HEK293T (cell line): ENCODE data around the gene DENND4C.

Experiments used
- ARNT ChIP-seq: fragments of 450-650 bp; IDR thresholded peaks from 2 replicates; pipeline ENCODE4 v1.6.1; 2017; ENCODE audit warnings: mild to moderate bottlenecking
- CTBP1 ChIP-seq: fragments of 450-650 bp; IDR thresholded peaks from 2 replicates; pipeline ENCODE4 v1.6.1; 2016; ENCODE audit warnings: borderline replicate concordance
- FOXK2 ChIP-seq: fragments of 450-650 bp; IDR thresholded peaks from 2 replicates; pipeline ENCODE4 v1.6.1; 2016; ENCODE audit warnings: mild to moderate bottlenecking
- HDGF ChIP-seq: fragments of 450-650 bp; IDR thresholded peaks from 2 replicates; pipeline ENCODE4 v1.6.1; 2017; ENCODE audit warnings: antibody characterized with exemption, borderline replicate concordance
- SP1 ChIP-seq: fragments of 450-650 bp; IDR thresholded peaks from 2 replicates; pipeline ENCODE4 v1.6.1; 2017
- SUZ12 ChIP-seq: fragments of 450-650 bp; IDR thresholded peaks from 2 replicates; pipeline ENCODE4 v1.6.1; 2016; ENCODE audit warnings: mild to moderate bottlenecking
- ZNF384 ChIP-seq: fragments of 450-650 bp; IDR thresholded peaks from 2 replicates; pipeline ENCODE4 v1.6.1; 2016

GRCh38 chr9:19303216-19303615 lies 72.7 kb downstream of the DENND4C start:
- TF ChIP-seq FOXK2 (no peak), HDGF (no peak), ZNF384 (no peak), CTBP1 (no peak), SP1 (no peak), SUZ12 (no peak), ARNT (no peak)
